IMR-90 (cell line): ENCODE results near the gene CETN1.

Source experiments
- BHLHE40 ChIP-seq: fragments of 150-350 bp; IDR thresholded peaks from 2 replicates; pipeline ENCODE4 v1.6.1; 2016; ENCODE audit warnings: mild to moderate bottlenecking, low read depth, low read length
- CEBPB ChIP-seq: IDR thresholded peaks from 2 replicates; pipeline ENCODE4 v1.6.1; 2012; ENCODE audit warnings: low read depth, low read length, improper control_type of control experiment
- CHD1 ChIP-seq: IDR thresholded peaks from 2 replicates; pipeline ENCODE4 v1.6.1; 2012; ENCODE audit warnings: low read depth, low read length, improper control_type of control experiment
- CTCF ChIP-seq: conservative IDR thresholded peaks from 2 replicates; pipeline ENCODE4 v1.5.1; 2012; ENCODE audit warnings: mild to moderate bottlenecking, low read depth, low read length, improper control_type of control experiment
- ELK1 ChIP-seq: fragments of 150-350 bp; IDR thresholded peaks from 2 replicates; pipeline ENCODE4 v1.6.1; 2016; ENCODE audit warnings: low read depth, mild to moderate bottlenecking, low read length, moderate library complexity, borderline replicate concordance
- FOS ChIP-seq: fragments of 150-350 bp; IDR thresholded peaks from 2 replicates; pipeline ENCODE4 v1.6.1; 2016; ENCODE audit warnings: low read depth, low read length
- MXI1 ChIP-seq: IDR thresholded peaks from 2 replicates; pipeline ENCODE4 v1.6.1; 2012; ENCODE audit warnings: low read depth, mild to moderate bottlenecking, low read length, moderate library complexity, borderline replicate concordance
- POLR2A ChIP-seq: IDR thresholded peaks from 2 replicates; pipeline ENCODE4 v1.6.1; 2012; ENCODE audit warnings: mild to moderate bottlenecking, low read depth, low read length
- RAD21 ChIP-seq: IDR thresholded peaks from 2 replicates; pipeline ENCODE4 v1.6.1; 2012; ENCODE audit warnings: low read length, improper control_type of control experiment
- RCOR1 ChIP-seq: IDR thresholded peaks from 2 replicates; pipeline ENCODE4 v1.6.1; 2012; ENCODE audit warnings: mild to moderate bottlenecking, low read length, improper control_type of control experiment; ENCODE audit not compliant: insufficient replicate concordance
- RFX5 ChIP-seq: IDR thresholded peaks from 2 replicates; pipeline ENCODE4 v1.8.0; 2012; ENCODE audit warnings: low read depth, mild to moderate bottlenecking, low read length, moderate library complexity

GRCh38 chr18:532632-533031 is 47.5 kb upstream of the CETN1 start:
- TF ChIP-seq POLR2A, result no peak
- no peak for TF ChIP-seq CTCF
- no peak for TF ChIP-seq BHLHE40
- no peak for TF ChIP-seq RAD21
- no peak for TF ChIP-seq ELK1
- no peak for TF ChIP-seq FOS
- no peak for TF ChIP-seq MXI1
- TF ChIP-seq RCOR1, result no peak
- TF ChIP-seq CHD1, result no peak
- TF ChIP-seq RFX5, result no peak
- no peak for TF ChIP-seq CEBPB
